Natural killer cell (primary cell): ENCODE results near the gene VMAC. TPM values are rescaled to one million over a fixed set of nuclear protein-coding genes. Genes with fewer than 3 reads are reported as not detected.

Experiments
- ATAC-seq, 3 donors: fragments of 150-1000 bp in 2 of 3; fragments of 200-7000 bp in 1 of 3; cut with Tn5 transposase; 1 replicate in 1 of 3; 2 replicates in 2 of 3; pipeline ENCODE4 v1.10.0; 2021; ENCODE audit warnings: mild to moderate bottlenecking in 2 of 3, moderate library complexity in 2 of 3
- DNase-seq, 2 donors: peaks; one replicate each; pipeline versions ENCODE4 v3.0.0 to v3.0.0-alpha.2; 2013 to 2021; ENCODE audit warnings: mixed read lengths in 1 of 2
- H3K27ac ChIP-seq: one replicate; pipeline ENCODE4 v1.5.1; 2013; ENCODE audit warnings: mild to moderate bottlenecking, low read length
- H3K27me3 ChIP-seq: one replicate; pipeline ENCODE4 v1.6.1; 2013; ENCODE audit warnings: low read length; ENCODE audit not compliant: control insufficient read depth, insufficient read depth
- H3K36me3 ChIP-seq: one replicate; pipeline ENCODE4 v1.6.1; 2013; ENCODE audit warnings: low read length; ENCODE audit not compliant: control insufficient read depth, insufficient read depth
- H3K4me1 ChIP-seq: one replicate; pipeline ENCODE4 v1.6.1; 2013; ENCODE audit warnings: low read length; ENCODE audit not compliant: control insufficient read depth, insufficient read depth
- H3K4me3 ChIP-seq: one replicate; pipeline ENCODE4 v1.5.1; 2013; ENCODE audit warnings: low read length
- H3K9me3 ChIP-seq: one replicate; pipeline ENCODE4 v1.6.1; 2013; ENCODE audit warnings: low read length; ENCODE audit not compliant: control insufficient read depth, insufficient read depth
- H3K27ac Mint-ChIP-seq, 2 donors: one replicate each; pipeline ENCODE4 v1.8.0; 2022; ENCODE audit warnings: mild to moderate bottlenecking in 2 of 2, mixed read lengths in 2 of 2, moderate library complexity in 1 of 2
- H3K27me3 Mint-ChIP-seq, 2 donors: one replicate each; pipeline ENCODE4 v1.8.0; 2022; ENCODE audit warnings: low read depth in 2 of 2, mixed read lengths in 2 of 2
- H3K36me3 Mint-ChIP-seq: one replicate; pipeline ENCODE4 v1.8.0; 2022; ENCODE audit warnings: mixed read lengths
- H3K4me1 Mint-ChIP-seq, 2 donors: one replicate each; pipeline ENCODE4 v1.8.0; 2022; ENCODE audit warnings: mixed read lengths in 2 of 2
- H3K4me3 Mint-ChIP-seq: one replicate; pipeline ENCODE4 v1.8.0; 2022; ENCODE audit warnings: mild to moderate bottlenecking, moderate library complexity, mixed read lengths
- H3K9me3 Mint-ChIP-seq, 2 donors: one replicate each; pipeline ENCODE4 v1.8.0; 2022; ENCODE audit warnings: mixed read lengths in 2 of 2
- WGBS: methylation state at CpG from one replicate; pipeline ENCODE4 v1.1.7; 2013; ENCODE audit warnings: missing lambda C conversion rate; ENCODE audit not compliant: insufficient coverage; 5-methylcytosine and 5-hydroxymethylcytosine counted together
- intact Hi-C: fragments of 100-400 bp; cut with micrococcal nuclease; formaldehyde crosslinking; loops from one replicate; pipeline ENCODE4 v1.14.2; 2022
- total RNA-seq, 4 donors: library from RNA; stranded (reverse); fragments of 120-200 nt in 1 of 4; gene quantifications; one replicate each; pipeline versions ENCODE4 v1.2.3 to v1.2.4, GENCODE V29; 2013 to 2022
- TF ChIP-seq, protein P1 (sequence below): fragments of 200-600 bp; IDR thresholded peaks from one replicate; pipeline ENCODE4 v1.8.0; 2022; ENCODE audit warnings: antibody characterized with exemption

VMAC gene
- total RNA-seq, 3 donors from 2014 or later (not counting 1 experiment from before 2014, with no cell fraction given) = 21.1 to 26.3 (median 24.2) TPM

DNA sequence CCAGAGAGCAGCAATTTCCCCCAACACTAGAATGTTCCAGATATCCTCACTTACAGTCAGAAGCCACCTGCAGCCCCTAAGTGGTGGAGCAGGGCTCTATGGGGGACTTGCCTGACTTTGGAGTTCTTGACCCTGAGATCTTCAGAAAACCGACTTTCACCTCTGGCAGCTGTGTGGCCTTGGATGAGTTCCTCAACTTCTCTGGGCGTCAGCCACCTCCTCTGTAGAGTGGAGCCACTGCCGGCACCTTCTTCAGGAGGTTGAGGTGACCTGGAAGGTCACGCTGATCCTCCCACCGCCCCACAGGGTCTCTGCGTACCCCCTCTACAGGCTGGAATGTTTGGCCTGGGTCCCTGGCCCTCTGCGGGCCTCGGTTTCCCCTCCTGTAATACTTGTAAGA is 27.2 kb upstream of the VMAC start:
- H3K27me3 Mint-ChIP-seq = peaks cover 0 to 12% of the 10 kb centered on the region in 2 donors
- Histone ChIP-seq H3K27ac (no peak overlapping the region), H3K36me3 (no peaks in the 10 kb centered on the region), H3K27me3 (peaks cover 5% of the 10 kb centered on the region), H3K9me3 (no peaks in the 10 kb centered on the region), H3K4me3 (no peak overlapping the region), H3K4me1 (no peaks in the 10 kb centered on the region)
- no peaks in the 10 kb centered on the region for H3K4me1 Mint-ChIP-seq
- no peaks in the 10 kb centered on the region for H3K9me3 Mint-ChIP-seq
- no peaks in the 10 kb centered on the region for H3K36me3 Mint-ChIP-seq
- TF ChIP-seq, protein P1, sequence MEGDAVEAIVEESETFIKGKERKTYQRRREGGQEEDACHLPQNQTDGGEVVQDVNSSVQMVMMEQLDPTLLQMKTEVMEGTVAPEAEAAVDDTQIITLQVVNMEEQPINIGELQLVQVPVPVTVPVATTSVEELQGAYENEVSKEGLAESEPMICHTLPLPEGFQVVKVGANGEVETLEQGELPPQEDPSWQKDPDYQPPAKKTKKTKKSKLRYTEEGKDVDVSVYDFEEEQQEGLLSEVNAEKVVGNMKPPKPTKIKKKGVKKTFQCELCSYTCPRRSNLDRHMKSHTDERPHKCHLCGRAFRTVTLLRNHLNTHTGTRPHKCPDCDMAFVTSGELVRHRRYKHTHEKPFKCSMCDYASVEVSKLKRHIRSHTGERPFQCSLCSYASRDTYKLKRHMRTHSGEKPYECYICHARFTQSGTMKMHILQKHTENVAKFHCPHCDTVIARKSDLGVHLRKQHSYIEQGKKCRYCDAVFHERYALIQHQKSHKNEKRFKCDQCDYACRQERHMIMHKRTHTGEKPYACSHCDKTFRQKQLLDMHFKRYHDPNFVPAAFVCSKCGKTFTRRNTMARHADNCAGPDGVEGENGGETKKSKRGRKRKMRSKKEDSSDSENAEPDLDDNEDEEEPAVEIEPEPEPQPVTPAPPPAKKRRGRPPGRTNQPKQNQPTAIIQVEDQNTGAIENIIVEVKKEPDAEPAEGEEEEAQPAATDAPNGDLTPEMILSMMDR = no peak
- ATAC-seq = no peak
- no peak for DNase-seq
- WGBS = 83% methylated on average over 8 of the region's 8 CpGs
- no peak overlapping the region for H3K27ac Mint-ChIP-seq
- intact Hi-C loops = no loop called here
- H3K4me3 Mint-ChIP-seq = no peak overlapping the region

DNA sequence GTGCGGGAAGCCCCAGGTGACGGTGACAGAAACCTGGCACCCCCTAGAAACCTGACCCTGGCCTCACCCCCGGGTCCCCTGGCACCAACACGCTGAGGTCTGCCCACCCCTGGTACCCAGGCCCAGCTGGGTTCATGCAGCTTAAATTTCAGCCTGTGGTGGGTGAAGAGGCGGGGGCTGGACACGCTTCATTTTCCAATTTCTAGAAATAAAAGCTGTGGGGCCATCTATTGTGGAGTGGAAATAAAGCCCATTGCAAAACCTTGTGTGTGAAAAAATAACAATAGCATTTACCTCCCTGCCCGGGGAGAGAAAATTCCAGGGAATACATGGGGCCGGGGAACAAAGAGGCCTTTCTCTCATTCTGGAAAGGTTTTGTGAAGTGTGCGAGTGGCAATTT is 26.8 kb upstream of the VMAC start:
- TF ChIP-seq, protein P1 = no peak
- intact Hi-C loops = no loop called here
- no peak overlapping the region for H3K4me3 Mint-ChIP-seq
- no peak overlapping the region for H3K27ac Mint-ChIP-seq
- H3K9me3 ChIP-seq = no peaks in the 10 kb centered on the region
- H3K4me3 ChIP-seq = no peak overlapping the region
- no peak for DNase-seq
- H3K27ac ChIP-seq = no peak overlapping the region
- ATAC-seq = no peak
- no peaks in the 10 kb centered on the region for H3K36me3 Mint-ChIP-seq
- peaks cover 5% of the 10 kb centered on the region for H3K27me3 ChIP-seq
- H3K36me3 ChIP-seq = no peaks in the 10 kb centered on the region
- no peaks in the 10 kb centered on the region for H3K9me3 Mint-ChIP-seq
- peaks cover 0 to 14% of the 10 kb centered on the region in 2 donors for H3K27me3 Mint-ChIP-seq
- H3K4me1 Mint-ChIP-seq = no peaks in the 10 kb centered on the region
- no peaks in the 10 kb centered on the region for H3K4me1 ChIP-seq
- WGBS = 78% methylated on average over 9 of the region's 9 CpGs

DNA sequence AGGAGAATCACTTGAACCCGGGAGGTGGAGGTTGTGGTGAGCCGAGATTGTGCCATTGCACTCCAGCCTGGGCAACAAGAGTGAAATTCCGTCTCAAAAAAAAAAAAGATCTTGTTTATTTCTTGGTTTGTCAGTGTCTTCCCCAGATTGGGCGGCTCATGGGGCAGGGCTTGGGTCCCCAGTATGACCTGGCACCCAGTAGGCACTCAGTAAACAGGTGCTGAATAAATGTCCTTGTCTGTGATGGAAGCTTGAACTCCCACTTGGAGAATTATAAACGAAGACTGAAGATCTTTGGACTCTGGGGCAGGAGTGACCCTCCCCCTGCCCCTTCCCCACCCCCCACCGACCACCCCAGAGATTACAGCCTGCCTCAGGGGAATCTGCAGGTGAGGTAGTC is 24.5 kb upstream of the VMAC start:
- intact Hi-C loops = no loop called here
- TF ChIP-seq, protein P1 = no peak
- Histone ChIP-seq H3K9me3 (no peaks in the 10 kb centered on the region), H3K27ac (no peak overlapping the region), H3K27me3 (peaks cover 5% of the 10 kb centered on the region), H3K36me3 (no peaks in the 10 kb centered on the region), H3K4me3 (no peak overlapping the region), H3K4me1 (no peaks in the 10 kb centered on the region)
- 58% methylated on average over 4 of the region's 6 CpGs for WGBS
- Mint-ChIP-seq H3K9me3 (no peaks in the 10 kb centered on the region), H3K27ac (no peak overlapping the region), H3K4me1 (no peaks in the 10 kb centered on the region), H3K27me3 (peaks cover 0 to 15% of the 10 kb centered on the region in 2 donors), H3K4me3 (no peak overlapping the region), H3K36me3 (no peaks in the 10 kb centered on the region)
- no peak for ATAC-seq
- no peak for DNase-seq

DNA sequence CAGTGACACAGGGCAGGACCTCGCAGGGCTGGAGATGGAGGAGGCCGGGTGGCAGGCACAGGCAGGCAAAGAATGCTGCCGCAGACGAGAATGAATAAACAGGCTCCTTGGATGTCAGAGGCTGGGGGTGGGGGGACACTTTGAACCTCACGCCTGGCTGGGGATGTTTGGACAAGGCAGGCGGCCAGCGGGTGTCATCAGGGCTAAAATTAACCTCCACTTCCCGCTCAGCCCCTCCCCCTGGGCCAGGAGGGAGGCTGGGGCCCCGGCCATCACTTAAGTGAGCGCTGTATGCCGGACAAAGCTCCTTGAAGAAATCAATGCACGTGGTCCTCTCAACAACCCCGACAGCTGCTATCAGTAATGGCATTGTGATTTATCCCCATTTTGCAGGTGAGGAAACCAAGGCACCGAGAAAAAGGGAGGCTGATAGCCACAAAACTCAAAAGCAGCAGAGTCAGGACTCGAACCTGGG is 24.0 kb upstream of the VMAC start:
- peaks cover 0 to 17% of the 10 kb centered on the region in 2 donors for H3K27me3 Mint-ChIP-seq
- H3K27ac Mint-ChIP-seq = no peak overlapping the region
- intact Hi-C loops = no loop called here
- TF ChIP-seq, protein P1 = no peak
- DNase-seq (no peak), ATAC-seq (no peak)
- H3K27ac ChIP-seq = no peak overlapping the region
- no peaks in the 10 kb centered on the region for H3K36me3 Mint-ChIP-seq
- H3K27me3 ChIP-seq = peaks cover 5% of the 10 kb centered on the region
- 21% methylated on average over 15 of the region's 15 CpGs for WGBS
- no peak overlapping the region for H3K4me3 Mint-ChIP-seq
- no peaks in the 10 kb centered on the region for H3K4me1 ChIP-seq
- H3K4me3 ChIP-seq = no peak overlapping the region
- H3K4me1 Mint-ChIP-seq = no peaks in the 10 kb centered on the region
- H3K9me3 Mint-ChIP-seq = no peaks in the 10 kb centered on the region
- H3K9me3 ChIP-seq = no peaks in the 10 kb centered on the region
- H3K36me3 ChIP-seq = no peaks in the 10 kb centered on the region
